Uterus (tissue), 2 donors: ENCODE results near the gene ZMYND8.

Experiments used
- POLR2A ChIP-seq, 2 donors: fragments of 450-650 bp; IDR thresholded peaks; one replicate each; pipeline ENCODE4 v1.6.1; 2016; ENCODE audit warnings: antibody characterized with exemption in 2 of 2, mild to moderate bottlenecking in 1 of 2, moderate library complexity in 1 of 2
- TF ChIP-seq, protein P1 (sequence below), 4 experiments: fragments of 200-600 bp in 2 of 4; fragments of 450-650 bp in 2 of 4; sonication (generic) in 2 of 4; IDR thresholded peaks; one replicate each; pipeline ENCODE4 v1.5.1; 2016 to 2019; ENCODE audit warnings: antibody characterized with exemption in 4 of 4, mild to moderate bottlenecking in 2 of 4, moderate library complexity in 1 of 4

DNA sequence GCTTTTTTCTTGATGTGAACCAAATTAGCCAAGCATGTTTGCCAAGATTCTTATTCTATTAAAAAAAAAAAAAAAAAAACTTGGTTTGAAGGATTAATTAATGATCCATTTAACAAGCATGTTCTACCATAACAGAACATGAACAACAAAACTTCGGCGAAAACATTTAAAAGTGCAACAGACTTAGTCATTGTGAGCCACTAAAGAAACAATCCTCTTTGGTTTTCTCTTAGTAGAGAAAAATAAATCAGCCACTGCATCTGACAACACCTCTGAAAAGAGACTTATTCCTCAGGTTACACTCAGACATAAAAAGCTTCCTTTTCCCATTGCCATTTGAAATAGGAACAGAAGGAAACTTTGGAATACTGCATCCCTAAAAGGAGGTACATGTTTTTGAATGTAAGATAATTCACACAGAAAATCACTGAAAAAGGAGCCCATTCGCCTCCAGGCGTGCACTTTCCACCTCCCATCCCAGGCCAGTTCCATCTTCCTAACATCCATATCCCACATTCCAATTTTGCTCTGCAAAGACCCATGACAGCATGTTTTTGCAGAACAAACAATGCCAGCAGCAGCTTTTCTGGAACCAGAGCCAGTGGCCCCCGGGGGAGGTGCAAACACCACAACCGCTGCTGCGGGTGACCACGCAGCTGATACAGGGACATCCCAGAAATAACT is 79.5 kb downstream of the ZMYND8 start:
- TF ChIP-seq, protein P1, sequence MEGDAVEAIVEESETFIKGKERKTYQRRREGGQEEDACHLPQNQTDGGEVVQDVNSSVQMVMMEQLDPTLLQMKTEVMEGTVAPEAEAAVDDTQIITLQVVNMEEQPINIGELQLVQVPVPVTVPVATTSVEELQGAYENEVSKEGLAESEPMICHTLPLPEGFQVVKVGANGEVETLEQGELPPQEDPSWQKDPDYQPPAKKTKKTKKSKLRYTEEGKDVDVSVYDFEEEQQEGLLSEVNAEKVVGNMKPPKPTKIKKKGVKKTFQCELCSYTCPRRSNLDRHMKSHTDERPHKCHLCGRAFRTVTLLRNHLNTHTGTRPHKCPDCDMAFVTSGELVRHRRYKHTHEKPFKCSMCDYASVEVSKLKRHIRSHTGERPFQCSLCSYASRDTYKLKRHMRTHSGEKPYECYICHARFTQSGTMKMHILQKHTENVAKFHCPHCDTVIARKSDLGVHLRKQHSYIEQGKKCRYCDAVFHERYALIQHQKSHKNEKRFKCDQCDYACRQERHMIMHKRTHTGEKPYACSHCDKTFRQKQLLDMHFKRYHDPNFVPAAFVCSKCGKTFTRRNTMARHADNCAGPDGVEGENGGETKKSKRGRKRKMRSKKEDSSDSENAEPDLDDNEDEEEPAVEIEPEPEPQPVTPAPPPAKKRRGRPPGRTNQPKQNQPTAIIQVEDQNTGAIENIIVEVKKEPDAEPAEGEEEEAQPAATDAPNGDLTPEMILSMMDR (IDR thresholded peaks at IDR 0.05) = no peak
- TF ChIP-seq POLR2A (IDR thresholded peaks at IDR 0.05) = no peak
